Neural progenitor cell (in vitro differentiated cells): Measurements from ENCODE around the gene EFNA3.

Source experiments
- EZH2phosphoT487 ChIP-seq: fragments of 200-600 bp; sonication (generic); IDR thresholded peaks from 2 replicates; pipeline ENCODE4 v1.6.1; 2017; ENCODE audit warnings: antibody characterized with exemption
- TF ChIP-seq, protein P1 (sequence below): fragments of 200-600 bp; sonication (generic); IDR thresholded peaks from 2 replicates; pipeline ENCODE4 v1.5.1; 2017; ENCODE audit warnings: antibody characterized with exemption, mild to moderate bottlenecking

DNA sequence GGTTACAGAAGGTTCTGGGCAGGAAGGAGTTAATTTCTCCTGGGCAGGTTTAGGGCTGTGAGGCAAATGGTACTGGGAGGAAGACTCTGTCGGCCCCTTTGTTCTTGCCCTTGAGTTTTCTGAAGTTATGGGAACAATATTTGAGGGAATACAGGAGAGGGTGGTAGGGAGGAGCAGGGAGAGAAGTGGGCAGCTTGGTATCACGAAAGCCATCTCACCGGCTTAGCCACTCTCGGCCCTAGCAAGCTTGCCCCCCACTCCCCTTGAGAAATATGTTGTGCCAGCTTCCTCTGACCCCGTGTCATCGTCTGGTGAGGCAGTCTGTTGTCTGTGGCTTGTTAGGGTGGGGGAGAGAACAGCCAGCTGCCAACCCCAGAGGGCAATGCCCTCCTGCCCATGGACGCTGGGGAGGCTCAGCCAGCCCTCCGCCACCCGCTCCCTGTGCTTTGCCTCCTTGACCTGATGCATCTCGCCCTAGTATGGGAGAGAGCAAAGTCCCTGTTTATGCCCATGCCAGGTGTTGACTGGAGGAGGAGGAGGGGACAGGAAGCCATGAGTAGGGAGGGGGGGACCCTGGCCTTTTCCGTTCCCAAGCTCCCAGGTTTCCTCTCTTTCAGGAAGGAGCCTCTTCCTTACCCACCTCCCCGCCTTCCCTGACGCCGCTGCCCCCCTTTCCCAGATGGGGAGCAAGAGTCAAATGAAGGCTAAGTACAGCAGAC lies 50.3 kb downstream of the EFNA3 start:
- TF ChIP-seq, protein P1, sequence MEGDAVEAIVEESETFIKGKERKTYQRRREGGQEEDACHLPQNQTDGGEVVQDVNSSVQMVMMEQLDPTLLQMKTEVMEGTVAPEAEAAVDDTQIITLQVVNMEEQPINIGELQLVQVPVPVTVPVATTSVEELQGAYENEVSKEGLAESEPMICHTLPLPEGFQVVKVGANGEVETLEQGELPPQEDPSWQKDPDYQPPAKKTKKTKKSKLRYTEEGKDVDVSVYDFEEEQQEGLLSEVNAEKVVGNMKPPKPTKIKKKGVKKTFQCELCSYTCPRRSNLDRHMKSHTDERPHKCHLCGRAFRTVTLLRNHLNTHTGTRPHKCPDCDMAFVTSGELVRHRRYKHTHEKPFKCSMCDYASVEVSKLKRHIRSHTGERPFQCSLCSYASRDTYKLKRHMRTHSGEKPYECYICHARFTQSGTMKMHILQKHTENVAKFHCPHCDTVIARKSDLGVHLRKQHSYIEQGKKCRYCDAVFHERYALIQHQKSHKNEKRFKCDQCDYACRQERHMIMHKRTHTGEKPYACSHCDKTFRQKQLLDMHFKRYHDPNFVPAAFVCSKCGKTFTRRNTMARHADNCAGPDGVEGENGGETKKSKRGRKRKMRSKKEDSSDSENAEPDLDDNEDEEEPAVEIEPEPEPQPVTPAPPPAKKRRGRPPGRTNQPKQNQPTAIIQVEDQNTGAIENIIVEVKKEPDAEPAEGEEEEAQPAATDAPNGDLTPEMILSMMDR, result no peak
- TF ChIP-seq EZH2phosphoT487, result no peak
